ENCODE results near the gene EIF4G3. TPM values are rescaled to one million over a fixed set of nuclear protein-coding genes. Genes with fewer than 3 reads are reported as not detected.

The EIF4G3 gene
- total and polyA plus RNA-seq, 9 of the 15 experiments (the other 6 are each of a cell fraction or from before 2014, with no cell fraction given) = 6.7 to 40.5 (median 32.1) TPM

- Histone ChIP-seq H3K9me3 (replicated peaks; ENCODE audit: control insufficient read depth, insufficient read depth, low read depth, low read length) (no peaks in the 10 kb centered on the region), H3K4me2 (ENCODE audit: insufficient read depth, low read length) (no peak overlapping the region), H3K4me3 (no peak overlapping the region), H3K9ac (ENCODE audit: insufficient read depth in 1 of 2, low read depth in 2 of 2, low read length in 2 of 2) (no peak overlapping the region), H2AFZ (ENCODE audit: low read depth, low read length) (no peak overlapping the region), H3K9me1 (ENCODE audit: control insufficient read depth, insufficient read depth, low read length) (no peaks in the 10 kb centered on the region), H3K27me3 (ENCODE audit: control insufficient read depth in 2 of 2, insufficient read depth in 2 of 2, low read length in 2 of 2) (no peaks in the 10 kb centered on the region), H3K36me3 (ENCODE audit: control insufficient read depth, insufficient read depth, low read length) (0 out of 3 replicates have a peak, but pooled peaks cover 2% of the 10 kb centered on the region), H3K79me2 (ENCODE audit: control insufficient read depth, insufficient read depth, low read length) (no peaks in the 10 kb centered on the region), H3K27ac (ENCODE audit: extremely low read depth, low read depth, low read length) (no peak overlapping the region), H4K20me1 (replicated peaks; ENCODE audit: control insufficient read depth, insufficient read depth, low read length) (no peaks in the 10 kb centered on the region), H3K4me1 (replicated peaks in 1 of 2; ENCODE audit: control insufficient read depth in 2 of 2, insufficient read depth in 2 of 2, low read length in 2 of 2) (no peaks in the 10 kb centered on the region)
- no TSS peak for BruUV-seq (replicated peaks)
- in situ Hi-C loops (cut with MboI) (no loop called here), intact Hi-C loops (cut with micrococcal nuclease) (no loop called here)
- FAIRE-seq = no peak
- 28% methylated on average over 1 of the region's 1 CpG for WGBS (ENCODE audit: insufficient coverage, low coverage, missing lambda C conversion rate)
- CTCF ChIA-PET (ENCODE audit: low intra/inter-chr PET ratio) = no interaction called here
- no peak for DNase-seq (ENCODE audit: extremely low read depth in 1 of 4, low spot score in 3 of 4)
- TF ChIP-seq ETV5 (CRISPR knock-in tag; IDR thresholded peaks at IDR 0.05; ENCODE audit: low read depth) (no peak), CHCHD3 (CRISPR knock-in tag; IDR thresholded peaks at IDR 0.05) (no peak), NFYB (IDR thresholded peaks at IDR 0.05; ENCODE audit: extremely low read depth, insufficient read length) (no peak), SMARCB1 (IDR thresholded peaks at IDR 0.05; ENCODE audit: insufficient read length, low read depth) (no peak), ZNF639 (CRISPR knock-in tag; conservative IDR thresholded peaks at IDR 0.05 in 1 of 2, IDR thresholded peaks at IDR 0.05 in 1 of 2) (no peak), BRCA1 (IDR thresholded peaks at IDR 0.05) (no peak), BRCA1 (CRISPR knock-in tag; IDR thresholded peaks at IDR 0.05) (no peak)
- POLR2A ChIA-PET = interaction anchor here (0.7 to 1.6 kb wide), 2 partner anchors 10 to 25 kb away, joined by 3 read pairs; no protein-coding TSS in a partner anchor
- ATAC-seq = no peak
Observed at GRCh38 chr1:20870718-20871117, 306.0 kb downstream of the EIF4G3 start.

Data from K562 (cell line).